ENCODE results near the gene DNASE2.

DNA sequence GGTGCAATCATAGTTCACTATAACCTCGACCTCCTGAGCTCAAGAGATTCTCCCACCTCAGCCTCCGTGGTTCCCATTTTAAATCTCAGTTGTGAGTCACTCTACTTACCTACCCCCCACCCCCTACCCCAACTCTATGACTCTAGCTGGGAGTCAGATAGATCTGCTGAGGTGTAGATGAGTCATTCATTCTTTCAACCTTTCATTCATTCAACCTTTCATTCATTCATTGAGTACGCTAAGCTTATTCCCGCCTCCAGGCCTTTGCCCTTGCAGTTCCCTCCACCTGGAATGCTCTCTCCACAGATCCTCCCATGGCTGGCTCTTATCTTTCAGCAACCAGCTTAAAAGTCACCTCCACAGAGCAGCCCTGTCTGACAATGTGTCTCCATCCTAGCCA lies 44.0 kb downstream of the DNASE2 start:
- no peak for TF ChIP-seq POLR2AphosphoS5 (IDR thresholded peaks at IDR 0.05; ENCODE audit: low read depth, low read length)
- no peak; the same call in 1 of the 2 replicates for TF ChIP-seq SIN3A (IDR thresholded peaks at IDR 0.05; ENCODE audit: borderline replicate concordance, insufficient read depth, low read length)
- TF ChIP-seq TAF1 (IDR thresholded peaks at IDR 0.05; ENCODE audit: borderline replicate concordance, insufficient read depth, low read length), result no peak
- TF ChIP-seq, protein P1, sequence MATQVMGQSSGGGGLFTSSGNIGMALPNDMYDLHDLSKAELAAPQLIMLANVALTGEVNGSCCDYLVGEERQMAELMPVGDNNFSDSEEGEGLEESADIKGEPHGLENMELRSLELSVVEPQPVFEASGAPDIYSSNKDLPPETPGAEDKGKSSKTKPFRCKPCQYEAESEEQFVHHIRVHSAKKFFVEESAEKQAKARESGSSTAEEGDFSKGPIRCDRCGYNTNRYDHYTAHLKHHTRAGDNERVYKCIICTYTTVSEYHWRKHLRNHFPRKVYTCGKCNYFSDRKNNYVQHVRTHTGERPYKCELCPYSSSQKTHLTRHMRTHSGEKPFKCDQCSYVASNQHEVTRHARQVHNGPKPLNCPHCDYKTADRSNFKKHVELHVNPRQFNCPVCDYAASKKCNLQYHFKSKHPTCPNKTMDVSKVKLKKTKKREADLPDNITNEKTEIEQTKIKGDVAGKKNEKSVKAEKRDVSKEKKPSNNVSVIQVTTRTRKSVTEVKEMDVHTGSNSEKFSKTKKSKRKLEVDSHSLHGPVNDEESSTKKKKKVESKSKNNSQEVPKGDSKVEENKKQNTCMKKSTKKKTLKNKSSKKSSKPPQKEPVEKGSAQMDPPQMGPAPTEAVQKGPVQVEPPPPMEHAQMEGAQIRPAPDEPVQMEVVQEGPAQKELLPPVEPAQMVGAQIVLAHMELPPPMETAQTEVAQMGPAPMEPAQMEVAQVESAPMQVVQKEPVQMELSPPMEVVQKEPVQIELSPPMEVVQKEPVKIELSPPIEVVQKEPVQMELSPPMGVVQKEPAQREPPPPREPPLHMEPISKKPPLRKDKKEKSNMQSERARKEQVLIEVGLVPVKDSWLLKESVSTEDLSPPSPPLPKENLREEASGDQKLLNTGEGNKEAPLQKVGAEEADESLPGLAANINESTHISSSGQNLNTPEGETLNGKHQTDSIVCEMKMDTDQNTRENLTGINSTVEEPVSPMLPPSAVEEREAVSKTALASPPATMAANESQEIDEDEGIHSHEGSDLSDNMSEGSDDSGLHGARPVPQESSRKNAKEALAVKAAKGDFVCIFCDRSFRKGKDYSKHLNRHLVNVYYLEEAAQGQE (IDR thresholded peaks at IDR 0.05; ENCODE audit: insufficient read depth in 1 of 2, low read depth in 2 of 2, low read length in 2 of 2), result no peak

Measured in PFSK-1 (cell line).